Measurements from ENCODE around the gene PHIP. TPM values are rescaled to one million over a fixed set of nuclear protein-coding genes. Genes with fewer than 3 reads are reported as not detected.
"Not testable (repeated sequence)": the region's sequence is repeated elsewhere in the genome, so short reads cannot be mapped to it uniquely, and the experiment has no call there.

The PHIP gene
- total RNA-seq, 6 experiments from 2014 or later = 15.7 to 18.7 (median 17.6) TPM

GRCh38 chr6:78908621-78909020, 169.4 kb downstream of the PHIP start:
- H3K27me3 Mint-ChIP-seq (ENCODE audit: insufficient read depth) = no peaks in the 10 kb centered on the region; the same call in 1 of the 2 replicates
- DNase-seq = no peak
- H3K4me3 Mint-ChIP-seq = no peak overlapping the region
- H3K36me3 Mint-ChIP-seq (ENCODE audit: low read depth) = peaks cover 4% of the 10 kb centered on the region; the same call in 1 of the 2 replicates
- peak overlapping the region; percentile 58 for H3K27ac Mint-ChIP-seq
- TF ChIP-seq CTCF (IDR thresholded peaks at IDR 0.05) = no peak
- peaks cover 63% of the 10 kb centered on the region for H3K4me1 Mint-ChIP-seq (ENCODE audit: low read depth)
- no peaks in the 10 kb centered on the region for H3K9me3 Mint-ChIP-seq

GRCh38 chr6:78896227-78896626, 181.8 kb downstream of the PHIP start:
- Mint-ChIP-seq H3K4me3 (no peak overlapping the region), H3K27me3 (ENCODE audit: insufficient read depth) (no peaks in the 10 kb centered on the region; the same call in 1 of the 2 replicates), H3K4me1 (ENCODE audit: low read depth) (no peaks in the 10 kb centered on the region), H3K36me3 (ENCODE audit: low read depth) (no peaks in the 10 kb centered on the region), H3K9me3 (no peaks in the 10 kb centered on the region), H3K27ac (no peak overlapping the region)
- TF ChIP-seq CTCF (IDR thresholded peaks at IDR 0.05) = no peak
- no peak for DNase-seq

- not testable (repeated sequence) for H3K9me3 Mint-ChIP-seq; H3K27ac Mint-ChIP-seq; H3K27me3 Mint-ChIP-seq (ENCODE audit: insufficient read depth); H3K4me3 Mint-ChIP-seq; DNase-seq; H3K4me1 Mint-ChIP-seq (ENCODE audit: low read depth)
- peaks cover 18% of the 10 kb centered on the region for H3K36me3 Mint-ChIP-seq (ENCODE audit: low read depth)
Observed at GRCh38 chr6:78889901-78890300, 188.2 kb downstream of the PHIP start.

Other genes starting within 250 kb of the PHIP start
- gene IRAK1BP1, start 210.7 kb downstream of the PHIP start, total RNA-seq (2021; fragmentation: NEBNext Ultra II Directional; extraction: Animal tissue kit (Norgen Biotek cat#: 25700)) = 1 to 10 TPM; 1.8 to 2.6 (median 2.3) TPM
- gene HMGN3, start 156.4 kb upstream of the PHIP start, total RNA-seq (2021; fragmentation: NEBNext Ultra II Directional; extraction: Animal tissue kit (Norgen Biotek cat#: 25700)) = 10 to 100 TPM; 26.7 to 41.2 (median 28.6) TPM

Measured in HFFc6 (cell line).